ENCODE results near the gene EIF6. TPM values are rescaled to one million over a fixed set of nuclear protein-coding genes. Genes with fewer than 3 reads are reported as not detected.

EIF6 gene
- total and polyA plus RNA-seq, 2 of the 8 experiments (the other 6 are each of a cell fraction or from before 2014, with no cell fraction given) = 184 to 319 TPM

- TF ChIP-seq YY1 (IDR thresholded peaks at IDR 0.05; ENCODE audit: low read depth, low read length) = 0 out of 2 replicates have a peak, but pooled peaks have one; percentile 22
- peak; percentile 87 for TF ChIP-seq TAF1 (IDR thresholded peaks at IDR 0.05; ENCODE audit: low read depth, low read length)
- no peak for TF ChIP-seq RNF2 (IDR thresholded peaks at IDR 0.05; ENCODE audit: borderline replicate concordance, low read depth, low read length, missing control alignments, poor library complexity, severe bottlenecking)
- peak; percentile 59; the same call in 1 of the 2 replicates for TF ChIP-seq GTF2F1 (IDR thresholded peaks at IDR 0.05; ENCODE audit: borderline replicate concordance, low read depth, low read length)
- peak; percentile 84 for TF ChIP-seq GABPA (IDR thresholded peaks at IDR 0.05; ENCODE audit: borderline replicate concordance, insufficient read depth, low read length)
- TF ChIP-seq KDM5A (IDR thresholded peaks at IDR 0.05; ENCODE audit: low read length) = no peak
- no peak for TF ChIP-seq ZNF274 (IDR thresholded peaks at IDR 0.05; ENCODE audit: borderline replicate concordance, extremely low read depth, low read length)
- TF ChIP-seq ATF3 (IDR thresholded peaks at IDR 0.05; ENCODE audit: insufficient read depth, low read depth, low read length) = no peak
- 0 out of 2 replicates have a peak, but pooled peaks have one; percentile 5 for TF ChIP-seq RXRA (IDR thresholded peaks at IDR 0.05; ENCODE audit: insufficient read depth, low read depth, low read length)
- TF ChIP-seq BRCA1 (IDR thresholded peaks at IDR 0.05; ENCODE audit: low read depth, low read length) = no peak
- no peak for TF ChIP-seq RBBP5 (IDR thresholded peaks at IDR 0.05; ENCODE audit: borderline replicate concordance, low read depth, low read length)
- peak in 1 of 2 experiments; percentile 59; a peak in 1 of 4 replicates for TF ChIP-seq HDAC2 (IDR thresholded peaks at IDR 0.05; ENCODE audit: borderline replicate concordance in 1 of 2, low read depth in 2 of 2, low read length in 2 of 2)
- TF ChIP-seq EGR1 (IDR thresholded peaks at IDR 0.05; ENCODE audit: borderline replicate concordance, low read depth, low read length) = peak; percentile 95
- TF ChIP-seq CEBPB (IDR thresholded peaks at IDR 0.05; ENCODE audit: low read depth, low read length) = no peak
- peak; percentile 81 for TF ChIP-seq PHF8 (conservative IDR thresholded peaks at IDR 0.05; ENCODE audit: low read depth, low read length)
- peak; percentile 81 to 91; a peak in 3 of 4 replicates for TF ChIP-seq SIN3A (conservative IDR thresholded peaks at IDR 0.05 in 1 of 2, IDR thresholded peaks at IDR 0.05 in 1 of 2; ENCODE audit: low read depth in 1 of 2, low read length in 2 of 2)
- TF ChIP-seq CHD1 (IDR thresholded peaks at IDR 0.05; ENCODE audit: low read depth, low read length) = no peak
- TF ChIP-seq BACH1 (IDR thresholded peaks at IDR 0.05; ENCODE audit: low read length) = no peak
- no peak for TF ChIP-seq ATF2 (IDR thresholded peaks at IDR 0.05; ENCODE audit: low read length)
- peak; percentile 20; the same call in 1 of the 2 replicates for TF ChIP-seq SIX5 (IDR thresholded peaks at IDR 0.05; ENCODE audit: low read depth, low read length)
- TF ChIP-seq MAFK (IDR thresholded peaks at IDR 0.05; ENCODE audit: low read depth, low read length) = no peak
Observed at GRCh38 chr20:35284267-35284991, at the start of gene EIF6 (continued).

All from H1 (cell line).